ENCODE measurements around the gene SLC16A7.

DNA sequence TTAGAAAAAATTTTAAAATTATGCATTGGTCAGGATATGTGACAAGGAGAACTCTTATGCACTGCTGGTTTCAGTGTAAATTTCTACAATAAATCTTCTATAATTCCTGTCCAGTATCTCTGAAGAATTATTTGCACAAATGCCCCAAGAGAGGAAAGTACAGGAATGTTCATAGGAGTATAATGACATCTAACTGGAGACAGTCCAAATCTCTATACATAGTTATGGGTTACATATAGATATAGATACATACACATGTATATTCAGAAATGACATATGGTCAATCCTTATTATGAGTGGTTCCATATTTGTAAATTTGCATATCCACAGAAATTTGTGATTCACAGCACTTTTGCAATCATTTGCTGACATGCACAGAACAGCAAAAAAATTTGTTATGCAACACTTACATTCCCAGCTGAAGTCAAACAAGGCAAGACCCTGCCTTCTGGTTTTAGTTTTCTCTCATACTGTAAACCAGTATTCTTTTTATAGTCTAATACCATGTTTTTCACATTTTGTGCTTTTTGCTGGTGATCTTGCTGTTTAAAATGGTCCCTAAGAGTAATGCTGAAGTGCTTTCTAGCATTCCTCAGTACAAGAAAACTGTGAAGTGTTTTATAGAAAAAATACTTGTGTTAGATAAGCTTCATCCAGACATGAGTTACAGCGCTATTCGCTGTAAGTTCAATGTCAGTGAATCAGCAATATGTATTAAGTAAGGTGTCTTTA is 103.8 kb downstream of the SLC16A7 start:
- TF ChIP-seq CTCF (IDR thresholded peaks at IDR 0.05) (no peak), ZFX (IDR thresholded peaks at IDR 0.05; ENCODE audit: borderline replicate concordance) (no peak)

All from 22Rv1 (cell line).